Naive thymus-derived CD4-positive, alpha-beta T cell (primary cell): ENCODE measurements around the gene CAVIN1. TPM values are rescaled to one million over a fixed set of nuclear protein-coding genes. Genes with fewer than 3 reads are reported as not detected.

Source experiments
- ATAC-seq: fragments of 150-1000 bp; cut with Tn5 transposase; 2 replicates; pipeline ENCODE4 v1.10.0; 2021; ENCODE audit warnings: mild to moderate bottlenecking, moderate library complexity
- CTCF ChIA-PET: fragments of 350-600 bp; sonication (Branson Sonifier 250); formaldehyde crosslinking; loops from one replicate; lab custom pipeline; 2021; ENCODE audit warnings: antibody characterized with exemption; lab: Charles Lee
- POLR2A ChIA-PET: fragments of 350-600 bp; sonication (Branson Sonifier 250); formaldehyde crosslinking; loops from one replicate; lab custom pipeline; 2021; ENCODE audit warnings: antibody characterized with exemption, inconsistent platforms; lab: Charles Lee
- DNase-seq, 9 donors: peaks; one replicate each; pipeline versions ENCODE4 v3.0.0 to v3.0.0-alpha.2; 2020 to 2022; ENCODE audit warnings: mixed read lengths in 1 of 9
- H3K27ac ChIP-seq: one replicate; pipeline ENCODE4 v1.7.0; 2013; ENCODE audit warnings: mild to moderate bottlenecking, low read depth, low read length, moderate library complexity
- H3K27me3 ChIP-seq, 2 donors: one replicate each; pipeline ENCODE4 v1.7.0; 2013; ENCODE audit warnings: low read length in 2 of 2, mild to moderate bottlenecking in 2 of 2, moderate library complexity in 2 of 2; ENCODE audit not compliant: control insufficient read depth in 2 of 2, insufficient read depth in 2 of 2
- H3K36me3 ChIP-seq, 3 experiments: 1 replicate in 2 of 3; 2 replicates in 1 of 3; pipeline ENCODE4 v1.7.0; 2013; ENCODE audit warnings: low read length in 3 of 3, mild to moderate bottlenecking in 3 of 3, moderate library complexity in 1 of 3; ENCODE audit not compliant: insufficient read depth in 3 of 3, control insufficient read depth in 2 of 3
- H3K4me1 ChIP-seq, 2 donors: one replicate each; pipeline ENCODE4 v1.7.0; 2013; ENCODE audit warnings: low read length in 2 of 2, mild to moderate bottlenecking in 2 of 2, moderate library complexity in 1 of 2; ENCODE audit not compliant: control insufficient read depth in 2 of 2, insufficient read depth in 2 of 2
- H3K4me3 ChIP-seq: 2 replicates; pipeline ENCODE4 v1.7.0; 2013; ENCODE audit warnings: mild to moderate bottlenecking, low read length
- H3K9me3 ChIP-seq, 3 experiments: 1 replicate in 2 of 3; 2 replicates in 1 of 3; pipeline ENCODE4 v1.7.0; 2013; ENCODE audit warnings: low read length in 3 of 3; ENCODE audit not compliant: control insufficient read depth in 2 of 3
- H3K27ac Mint-ChIP-seq, 9 donors: one replicate each; pipeline ENCODE4 v1.8.0; 2020 to 2022; ENCODE audit warnings: mixed read lengths in 9 of 9, mild to moderate bottlenecking in 8 of 9, moderate library complexity in 5 of 9, inconsistent platforms in 2 of 9
- H3K27me3 Mint-ChIP-seq, 5 donors: one replicate each; pipeline ENCODE4 v1.8.0; 2021 to 2022; ENCODE audit warnings: mixed read lengths in 5 of 5, mild to moderate bottlenecking in 1 of 5
- H3K36me3 Mint-ChIP-seq, 5 donors: one replicate each; pipeline ENCODE4 v1.8.0; 2020 to 2022; ENCODE audit warnings: mixed read lengths in 5 of 5, mild to moderate bottlenecking in 3 of 5, inconsistent platforms in 1 of 5
- H3K4me1 Mint-ChIP-seq, 7 donors: one replicate each; pipeline ENCODE4 v1.8.0; 2020 to 2022; ENCODE audit warnings: mixed read lengths in 7 of 7, mild to moderate bottlenecking in 3 of 7, inconsistent platforms in 1 of 7
- H3K4me3 Mint-ChIP-seq, 10 donors: one replicate each; pipeline ENCODE4 v1.8.0; 2020 to 2022; ENCODE audit warnings: mild to moderate bottlenecking in 10 of 10, mixed read lengths in 10 of 10, moderate library complexity in 6 of 10, inconsistent platforms in 2 of 10
- H3K9me3 Mint-ChIP-seq, 11 donors: one replicate each; pipeline ENCODE4 v1.8.0; 2020 to 2022; ENCODE audit warnings: mixed read lengths in 11 of 11, mild to moderate bottlenecking in 4 of 11, inconsistent platforms in 1 of 11, moderate library complexity in 1 of 11
- intact Hi-C, 2 donors: fragments of 100-400 bp; cut with micrococcal nuclease; formaldehyde crosslinking; loops; one replicate each; pipeline ENCODE4 v1.15.1; 2023
- polyA plus RNA-seq, 2 donors: library from polyadenylated mRNA; unstranded; fragments of 300-500 nt; fragmentation: Illumina TruSeq; gene quantifications; one replicate each; pipeline ENCODE4 v1.2.3, GENCODE V29; 2021
- total RNA-seq, 6 experiments: library from RNA in 5 of 6; stranded (reverse) in 5 of 6; gene quantifications; 1 replicate in 5 of 6; 2 replicates in 1 of 6; pipeline ENCODE4 v1.2.3 and lab custom pipeline; 2021 to 2026

CAVIN1 gene
- total and polyA plus RNA-seq, 7 experiments from 2014 or later = 0.25 to 3.8 (median 0.81) TPM; not detected in 2

- CTCF ChIA-PET = interaction anchor here (0.7 to 1.0 kb wide), 2 partner anchors 71 to 197 kb away, joined by 3 read pairs; no protein-coding TSS in a partner anchor
- Histone ChIP-seq H3K9me3 (no peaks in the 10 kb centered on the region), H3K27ac (no peak overlapping the region), H3K4me3 (no peak overlapping the region), H3K36me3 (no peaks in the 10 kb centered on the region), H3K4me1 (peaks cover 0 to 14% of the 10 kb centered on the region in 2 donors), H3K27me3 (peaks cover 6 to 9% of the 10 kb centered on the region in 2 donors)
- no peak for ATAC-seq
- H3K4me1 Mint-ChIP-seq = peaks cover 7 to 29% (median 16%) of the 10 kb centered on the region in 7 donors
- no peak for DNase-seq
- H3K27me3 Mint-ChIP-seq = peaks cover 0 to 70% (median 14%) of the 10 kb centered on the region in 5 donors
- no peak overlapping the region for H3K4me3 Mint-ChIP-seq
- H3K36me3 Mint-ChIP-seq = peaks cover 0 to 2% (median 0%) of the 10 kb centered on the region in 5 donors
- peaks cover 0 to 1% (median 0%) of the 10 kb centered on the region in 11 donors for H3K9me3 Mint-ChIP-seq
- POLR2A ChIA-PET = no interaction called here
- no peak overlapping the region for H3K27ac Mint-ChIP-seq
- intact Hi-C loops = loop anchor here in 1 of 2 donors (5.0 kb wide), 1 partner anchor 32 kb away; the partner anchor contains the start of gene ATP6V0A1
Measured at GRCh38 chr17:42424991-42425610, 2.0 kb upstream of the CAVIN1 start.

- H3K36me3 Mint-ChIP-seq = peaks cover 0 to 2% (median 0%) of the 10 kb centered on the region in 5 donors
- Histone ChIP-seq H3K27ac (no peak overlapping the region), H3K4me3 (no peak overlapping the region), H3K27me3 (peaks cover 6 to 9% of the 10 kb centered on the region in 2 donors), H3K4me1 (peaks cover 0 to 14% of the 10 kb centered on the region in 2 donors), H3K36me3 (no peaks in the 10 kb centered on the region), H3K9me3 (no peaks in the 10 kb centered on the region)
- peaks cover 7 to 29% (median 16%) of the 10 kb centered on the region in 7 donors for H3K4me1 Mint-ChIP-seq
- CTCF ChIA-PET = no interaction called here
- peak overlapping the region in 1 of 9 donors; percentile 46 for H3K27ac Mint-ChIP-seq
- intact Hi-C loops = loop anchor here in 1 of 2 donors (5.0 kb wide), 1 partner anchor 34 kb away; the partner anchor contains the start of gene ATP6V0A1
- no peak for ATAC-seq
- H3K4me3 Mint-ChIP-seq = peak overlapping the region in 8 of 10 donors; percentile 9 to 96 (median 82)
- no peak for DNase-seq
- H3K27me3 Mint-ChIP-seq = peaks cover 0 to 71% (median 14%) of the 10 kb centered on the region in 5 donors
- POLR2A ChIA-PET = no interaction called here
- peaks cover 0 to 1% (median 0%) of the 10 kb centered on the region in 11 donors for H3K9me3 Mint-ChIP-seq
Measured at GRCh38 chr17:42423766-42424165, 710 bp upstream of the CAVIN1 start.

GRCh38 chr17:42422412-42422957 lies 571 bp downstream of the CAVIN1 start:
- intact Hi-C loops = loop anchor here in 1 of 2 donors (1.0 to 5.0 kb wide), 2 partner anchors 13 to 35 kb away; partner anchors contain the start of gene ATP6V0A1
- H3K36me3 ChIP-seq = no peaks in the 10 kb centered on the region
- H3K4me3 ChIP-seq = peak overlapping the region; percentile 65
- no peak overlapping the region for H3K27ac ChIP-seq
- ChIA-PET CTCF (interaction anchor here (0.6 to 1.2 kb wide), 2 partner anchors 16 to 21 kb away, joined by 3 read pairs; no protein-coding TSS in a partner anchor), POLR2A (interaction anchor here (1.3 kb wide), 1 partner anchor 34 kb away, joined by 3 read pairs; the partner anchor contains the start of gene STAT3)
- ATAC-seq (peak; percentile 65), DNase-seq (peak in 2 of 9 donors; percentile 28 to 33)
- peaks cover 6 to 9% of the 10 kb centered on the region in 2 donors for H3K27me3 ChIP-seq
- peaks cover 5 to 29% (median 14%) of the 10 kb centered on the region in 7 donors for H3K4me1 Mint-ChIP-seq
- H3K9me3 Mint-ChIP-seq = peaks cover 0 to 1% (median 0%) of the 10 kb centered on the region in 11 donors
- H3K4me1 ChIP-seq = peaks cover 0 to 14% of the 10 kb centered on the region in 2 donors
- H3K27me3 Mint-ChIP-seq = peaks cover 0 to 64% (median 14%) of the 10 kb centered on the region in 5 donors
- H3K9me3 ChIP-seq = no peaks in the 10 kb centered on the region
- peak overlapping the region in 3 of 9 donors; percentile 28 to 69 (median 64) for H3K27ac Mint-ChIP-seq
- peak overlapping the region; percentile 83 to 96 (median 88) for H3K4me3 Mint-ChIP-seq
- peaks cover 0 to 2% (median 0%) of the 10 kb centered on the region in 5 donors for H3K36me3 Mint-ChIP-seq

- Mint-ChIP-seq H3K4me3 (peak overlapping the region; percentile 61 to 96 (median 83)), H3K4me1 (peaks cover 5 to 29% (median 14%) of the 10 kb centered on the region in 7 donors), H3K9me3 (peaks cover 0 to 1% (median 0%) of the 10 kb centered on the region in 11 donors), H3K27ac (peak overlapping the region in 3 of 9 donors; percentile 28 to 64 (median 29)), H3K36me3 (peaks cover 0 to 2% (median 0%) of the 10 kb centered on the region in 5 donors), H3K27me3 (peaks cover 0 to 61% (median 14%) of the 10 kb centered on the region in 5 donors)
- Histone ChIP-seq H3K4me1 (peaks cover 0 to 14% of the 10 kb centered on the region in 2 donors), H3K36me3 (no peaks in the 10 kb centered on the region), H3K4me3 (no peak overlapping the region), H3K27ac (no peak overlapping the region), H3K9me3 (no peaks in the 10 kb centered on the region), H3K27me3 (peaks cover 6 to 9% of the 10 kb centered on the region in 2 donors)
- intact Hi-C loops = loop anchor here in 1 of 2 donors (1.0 to 5.0 kb wide), 2 partner anchors 14 to 36 kb away; partner anchors contain the start of gene ATP6V0A1
- POLR2A ChIA-PET = interaction anchor here (1.3 kb wide), 1 partner anchor 33 kb away, joined by 3 read pairs; the partner anchor contains the start of gene STAT3
- CTCF ChIA-PET = interaction anchor here (0.6 to 1.0 kb wide), 2 partner anchors 15 to 20 kb away, joined by 3 read pairs; no protein-coding TSS in a partner anchor
- DNase-seq = peak in 1 of 9 donors; percentile 51
- peak; percentile 18 for ATAC-seq
Measured at GRCh38 chr17:42421507-42422338, 1.3 kb downstream of the CAVIN1 start.

- no peak overlapping the region for H3K27ac ChIP-seq
- peak overlapping the region; percentile 42 to 96 (median 75) for H3K4me3 Mint-ChIP-seq
- no peak overlapping the region for H3K4me3 ChIP-seq
- H3K36me3 ChIP-seq = no peaks in the 10 kb centered on the region
- H3K27me3 ChIP-seq = peaks cover 6 to 9% of the 10 kb centered on the region in 2 donors
- H3K9me3 Mint-ChIP-seq = peaks cover 0 to 1% (median 0%) of the 10 kb centered on the region in 11 donors
- peaks cover 7 to 32% (median 15%) of the 10 kb centered on the region in 7 donors for H3K4me1 Mint-ChIP-seq
- ChIA-PET CTCF (interaction anchor here (1.0 kb wide), 1 partner anchor 14 kb away, joined by 3 read pairs; no protein-coding TSS in a partner anchor), POLR2A (no interaction called here)
- no peaks in the 10 kb centered on the region for H3K9me3 ChIP-seq
- H3K4me1 ChIP-seq = peaks cover 0 to 14% of the 10 kb centered on the region in 2 donors
- peaks cover 0 to 2% (median 0%) of the 10 kb centered on the region in 5 donors for H3K36me3 Mint-ChIP-seq
- intact Hi-C loops = loop anchor here in 1 of 2 donors (5.0 kb wide), 1 partner anchor 36 kb away; the partner anchor contains the start of gene ATP6V0A1
- peaks cover 0 to 58% (median 10%) of the 10 kb centered on the region in 5 donors for H3K27me3 Mint-ChIP-seq
- ATAC-seq (no peak), DNase-seq (no peak)
- H3K27ac Mint-ChIP-seq = peak overlapping the region in 1 of 9 donors; percentile 77
Measured at GRCh38 chr17:42421136-42421506, 1.9 kb downstream of the CAVIN1 start.
